GM19035 (cell line): Measurements from ENCODE around the gene SLC25A29.
"Not testable (repeated sequence)": the region's sequence is repeated elsewhere in the genome, so short reads cannot be mapped to it uniquely, and the experiment has no call there.

ENCODE experiments used
- ATAC-seq: cut with Tn5 transposase; IDR thresholded peaks from one replicate; pipeline ENCODE4 v1.9.1; 2021; ENCODE audit not compliant: unreplicated experiment

SLC25A29 gene

DNA sequence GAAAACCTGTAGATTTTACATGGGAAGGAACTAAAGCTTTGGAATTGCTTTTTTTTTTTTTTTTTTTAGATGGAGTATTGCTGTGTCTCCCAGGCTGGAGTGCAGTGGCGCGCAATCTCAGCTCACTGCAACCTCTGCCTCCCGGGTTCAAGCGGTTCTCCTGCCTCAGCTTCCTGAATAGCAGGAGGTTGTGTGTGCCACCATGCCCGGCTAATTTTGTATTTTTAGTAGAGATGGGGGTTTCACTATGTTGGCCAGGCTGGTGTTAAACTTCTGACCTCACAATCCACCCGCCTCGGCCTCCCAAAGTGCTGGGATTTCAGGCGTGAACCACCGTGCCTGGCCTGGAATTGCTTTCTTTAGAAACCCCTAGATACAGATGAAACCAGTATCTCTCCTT is 22.8 kb downstream of the SLC25A29 start:
- not testable (repeated sequence) for ATAC-seq

DNA sequence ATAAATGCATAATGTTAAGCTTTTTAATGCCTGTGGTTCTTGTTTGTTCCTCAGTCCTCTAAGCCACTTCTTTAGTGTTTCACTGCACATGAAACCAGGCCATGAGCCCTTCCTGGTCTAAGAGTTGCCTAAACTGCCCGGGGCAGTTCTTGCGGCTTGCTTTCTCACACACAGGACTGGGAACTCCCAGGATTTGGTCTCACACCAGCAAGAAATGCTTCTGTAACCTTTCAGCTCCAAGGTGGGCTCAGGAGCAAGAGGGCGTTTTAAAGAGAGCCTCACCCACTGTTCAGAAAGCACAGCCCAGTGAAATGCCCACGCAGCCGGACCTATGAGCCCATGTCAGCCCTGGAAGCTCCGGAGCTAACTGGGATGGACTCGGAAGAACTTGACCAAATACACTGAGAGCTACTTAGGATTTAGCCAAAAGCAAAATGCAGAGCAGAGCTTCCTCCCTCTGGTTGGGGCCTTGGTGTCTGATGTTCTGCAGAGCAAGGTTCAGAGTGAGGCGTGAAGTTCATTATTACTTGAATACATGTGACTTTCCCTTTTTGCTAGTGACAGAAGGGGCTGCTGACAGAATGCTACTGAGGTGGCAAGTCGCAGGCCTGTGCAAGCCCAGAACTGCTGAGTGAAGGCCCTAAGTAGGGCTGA is 23.4 kb downstream of the SLC25A29 start:
- ATAC-seq: no peak

DNA sequence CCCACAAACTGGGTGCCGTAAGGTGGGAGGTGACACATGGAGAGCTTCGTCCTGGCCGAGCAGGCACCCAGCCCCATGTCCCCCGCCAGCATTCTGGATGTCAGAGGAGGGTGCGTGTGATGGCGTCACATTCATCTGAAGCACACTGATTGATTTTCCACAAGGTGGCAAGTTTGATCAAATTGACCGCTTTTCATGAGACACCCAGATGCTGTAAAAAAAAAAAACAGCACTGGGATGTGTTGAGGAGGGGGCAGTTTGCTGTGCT is 24.2 kb downstream of the SLC25A29 start:
- no peak for ATAC-seq

DNA sequence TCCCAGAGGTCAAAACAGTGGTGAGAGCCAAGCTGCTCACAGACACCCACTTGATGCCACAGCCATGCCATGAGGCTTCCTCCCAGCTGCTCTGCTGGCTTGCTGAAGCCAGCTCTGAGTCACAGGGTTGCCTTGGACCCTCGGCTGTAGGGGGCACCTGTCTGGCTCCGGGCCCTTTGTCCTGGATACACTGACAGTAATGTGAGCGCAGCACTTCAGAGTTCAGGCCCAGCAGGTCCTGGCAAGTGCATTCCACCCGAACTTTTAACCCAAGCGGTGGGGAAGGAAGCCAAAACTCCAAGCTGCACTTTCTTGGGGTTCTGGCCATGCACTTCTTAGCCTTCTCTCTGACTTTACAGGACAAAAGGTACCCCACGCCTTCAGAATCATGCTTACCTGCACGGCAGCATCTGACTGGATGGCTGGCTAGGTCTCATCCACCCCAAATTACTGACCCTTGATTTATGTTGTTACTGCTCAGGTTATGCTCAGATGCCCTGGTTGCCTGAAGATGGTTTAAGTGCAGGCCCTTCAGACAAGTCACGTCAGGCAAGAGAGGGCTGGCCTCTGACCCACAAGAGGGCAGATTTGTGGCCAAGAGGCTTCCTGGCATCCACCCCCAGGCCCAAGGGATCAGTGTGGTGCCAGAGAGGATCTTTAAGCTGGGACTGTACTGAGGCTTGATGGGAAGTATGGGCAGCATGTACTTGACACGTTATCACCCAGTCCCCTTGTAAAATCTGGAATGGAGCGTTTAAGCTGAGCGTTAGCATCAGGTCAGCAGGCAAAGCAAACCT is 24.8 kb downstream of the SLC25A29 start:
- no peak for ATAC-seq

DNA sequence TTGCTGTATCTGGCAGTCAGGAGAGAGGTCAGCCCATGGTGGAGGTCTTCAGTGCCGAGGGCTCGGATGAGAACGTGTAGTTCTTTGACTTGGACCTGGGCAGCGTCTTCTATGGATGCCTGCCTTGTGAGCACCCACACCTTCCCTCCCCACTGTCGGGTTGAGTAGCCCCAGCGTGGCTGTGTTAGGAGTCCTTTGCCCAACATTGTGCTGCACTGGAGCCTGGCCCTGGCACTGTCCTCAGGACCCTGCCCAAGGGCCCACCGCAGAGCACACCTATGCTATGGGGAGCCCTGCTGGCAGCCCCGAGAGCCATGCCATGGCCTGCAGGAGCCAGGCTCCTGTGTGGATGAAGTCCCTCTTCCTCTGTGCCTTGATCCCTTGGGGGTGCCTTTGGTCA is 26.7 kb downstream of the SLC25A29 start:
- no peak for ATAC-seq

DNA sequence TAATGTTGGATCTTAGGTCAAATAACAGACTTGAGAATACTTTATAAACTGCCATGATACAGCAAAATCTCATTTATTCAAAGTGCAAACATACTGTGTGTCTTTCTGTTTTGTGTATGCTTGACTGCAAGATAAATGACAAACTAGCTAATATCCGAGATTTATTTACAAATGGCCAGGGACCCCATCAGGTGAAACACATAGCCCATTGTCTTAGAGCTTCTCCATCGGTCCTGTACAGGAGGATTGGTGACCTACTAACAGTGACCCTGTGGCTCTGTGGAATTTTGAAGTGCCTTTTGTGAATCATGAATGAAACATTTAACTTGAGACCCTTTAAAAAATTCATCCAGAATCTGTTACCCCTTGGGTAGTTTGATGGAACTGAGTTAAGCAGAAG is 27.1 kb downstream of the SLC25A29 start:
- no peak for ATAC-seq

DNA sequence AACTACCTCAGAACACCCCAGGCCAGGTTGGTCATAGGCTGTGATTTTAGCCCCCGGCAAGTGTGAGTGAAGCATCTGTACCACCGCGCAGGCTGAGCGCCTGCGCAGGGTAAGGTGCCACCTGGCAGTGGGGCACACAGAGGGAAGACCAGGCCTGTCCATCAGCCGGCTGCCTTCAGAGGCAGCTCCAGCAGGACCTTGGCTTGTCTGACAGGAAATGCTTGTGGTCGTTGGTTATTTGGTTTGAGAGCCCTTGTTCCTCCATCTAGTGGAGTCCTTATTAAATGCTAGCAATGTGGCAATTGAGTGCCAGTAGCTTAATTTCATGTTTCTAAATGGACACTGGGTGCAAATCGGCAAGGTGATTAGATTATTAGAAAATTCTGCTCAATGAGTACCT is 27.5 kb downstream of the SLC25A29 start:
- peak; percentile 61 for ATAC-seq

DNA sequence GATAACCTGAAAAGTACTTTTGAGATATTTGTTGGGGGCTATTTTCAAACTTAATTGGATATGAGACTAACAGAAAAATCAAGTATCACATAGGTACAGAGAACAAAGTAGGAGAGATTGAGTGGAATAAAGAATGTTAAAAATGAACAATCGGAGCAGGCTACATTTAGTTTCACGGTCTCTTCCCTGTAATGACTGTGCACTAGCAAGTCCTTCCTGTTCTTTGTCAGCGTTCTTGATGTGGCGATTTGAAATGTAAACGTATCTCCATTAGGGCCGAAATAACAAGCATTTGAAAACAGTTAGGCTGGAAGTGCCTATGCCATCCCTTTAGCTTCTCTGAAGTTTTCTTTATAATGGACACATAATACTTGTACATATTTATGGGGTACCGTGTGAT is 31.0 kb downstream of the SLC25A29 start:
- ATAC-seq: no peak

DNA sequence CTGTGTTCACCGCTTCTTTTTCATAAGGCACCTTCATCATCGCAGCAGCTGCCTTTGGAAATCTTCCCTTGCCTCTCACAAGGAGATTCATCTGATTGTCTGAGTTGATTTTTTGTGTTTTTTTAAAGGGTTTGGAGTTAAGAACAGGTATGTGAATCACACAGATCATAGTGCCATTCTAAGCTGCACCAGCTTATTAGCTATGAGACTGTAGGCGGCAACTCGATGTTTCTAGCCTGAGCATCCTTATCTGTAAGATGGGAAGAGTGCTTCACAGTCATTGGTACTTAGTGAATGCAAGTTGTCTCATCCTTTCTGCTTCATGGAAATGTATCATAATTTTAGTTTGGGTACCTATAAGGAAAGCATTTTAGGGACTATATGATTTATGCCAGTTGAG is 32.0 kb downstream of the SLC25A29 start:
- ATAC-seq: no peak

DNA sequence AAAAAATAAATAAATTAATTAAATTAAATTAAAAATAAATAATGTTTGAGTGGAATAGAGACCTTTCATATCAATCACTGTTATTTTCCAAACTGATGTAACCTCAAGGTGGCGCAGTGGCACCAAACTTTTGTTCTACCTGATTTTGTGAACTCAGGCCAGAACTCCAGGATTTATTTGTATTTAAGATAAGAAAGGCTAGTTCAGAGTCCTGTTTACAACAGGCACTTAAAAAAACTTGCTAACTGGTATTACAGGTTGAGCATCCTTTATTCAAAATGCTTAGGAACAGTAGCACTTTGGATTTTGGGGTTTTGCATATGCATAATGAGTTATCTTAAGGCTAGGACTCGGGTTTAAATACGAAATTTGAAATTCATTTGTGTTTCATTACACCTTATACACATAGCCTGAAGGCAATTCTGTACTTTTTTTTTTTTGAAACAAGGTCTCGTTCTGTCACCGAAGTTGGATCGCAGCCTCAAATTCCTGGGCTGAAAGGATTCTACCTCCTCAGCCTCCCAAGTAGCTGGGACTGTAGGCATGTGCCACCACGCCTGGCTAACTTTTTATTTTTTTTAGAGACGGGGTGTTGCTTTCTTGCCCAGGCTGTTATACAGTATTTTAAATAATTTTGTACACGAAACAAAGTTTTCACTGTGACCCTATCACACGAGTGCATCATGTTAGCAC is 34.9 kb downstream of the SLC25A29 start:
- ATAC-seq: no peak

DNA sequence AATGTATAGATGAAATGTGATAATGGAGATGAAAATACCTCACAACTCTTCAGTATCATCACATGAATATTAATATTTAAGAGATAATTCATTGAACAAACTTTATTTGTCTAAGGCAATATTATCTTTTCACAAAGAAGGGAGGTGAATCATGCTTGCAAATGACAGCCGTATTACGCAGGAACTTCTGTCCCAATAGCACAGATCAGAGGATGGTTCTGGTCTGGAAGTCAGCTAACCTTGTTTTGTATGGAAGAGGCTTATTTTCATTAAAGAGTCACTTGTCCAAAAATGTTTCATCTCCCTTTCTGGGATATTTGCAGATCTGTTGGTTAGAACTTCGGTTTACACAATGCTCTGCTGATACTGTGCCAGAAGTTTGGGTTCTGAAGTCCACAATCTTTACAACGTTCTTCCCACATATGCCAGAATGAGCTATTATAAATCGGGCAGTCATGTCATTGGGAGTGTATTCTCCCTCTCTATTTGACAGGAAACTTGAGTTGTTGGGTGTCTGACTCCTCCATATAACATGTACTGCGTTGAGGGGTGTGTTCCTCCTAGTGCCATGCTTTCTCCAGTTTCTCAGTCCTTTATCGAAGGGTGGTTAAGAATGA is 37.5 kb downstream of the SLC25A29 start:
- ATAC-seq: no peak

DNA sequence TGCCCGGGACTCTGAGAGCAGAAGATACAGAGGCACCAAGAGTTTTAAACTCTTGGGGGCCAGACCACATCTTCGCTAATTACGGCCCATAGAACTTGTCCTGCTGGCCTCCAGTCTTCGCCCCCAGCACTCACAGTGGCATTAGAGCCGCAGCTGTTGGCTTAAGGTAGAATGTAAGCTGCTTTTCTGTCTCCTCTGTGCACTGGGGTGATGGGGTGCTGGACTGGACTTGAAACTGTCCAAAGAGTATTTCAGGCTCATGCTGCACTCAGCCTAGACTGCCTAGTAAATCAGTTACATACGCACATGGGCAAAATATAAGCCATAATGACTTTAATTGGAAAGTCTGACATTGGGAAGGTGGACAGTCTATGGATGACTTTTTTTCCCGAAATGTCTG is 38.3 kb downstream of the SLC25A29 start:
- no peak for ATAC-seq

DNA sequence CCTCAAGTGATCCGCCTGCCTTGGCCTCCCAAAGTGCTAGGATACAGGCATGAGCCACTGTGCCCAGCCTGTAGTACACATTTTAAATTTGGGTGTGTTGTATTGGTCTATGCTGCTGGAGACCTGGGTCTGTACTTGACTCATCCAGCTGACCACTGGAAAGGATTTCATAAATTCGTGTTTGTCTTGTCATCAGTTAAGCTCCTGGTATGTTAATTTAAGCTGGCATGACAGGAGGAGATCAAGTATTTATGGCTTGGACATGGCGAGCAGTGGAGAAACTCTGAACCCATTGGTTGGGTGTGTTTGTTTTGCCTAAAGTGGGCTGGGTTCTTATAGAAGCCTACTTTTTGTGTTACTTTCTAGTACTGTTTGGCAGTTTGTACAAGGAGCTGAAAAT is 43.1 kb downstream of the SLC25A29 start:
- no peak for ATAC-seq

DNA sequence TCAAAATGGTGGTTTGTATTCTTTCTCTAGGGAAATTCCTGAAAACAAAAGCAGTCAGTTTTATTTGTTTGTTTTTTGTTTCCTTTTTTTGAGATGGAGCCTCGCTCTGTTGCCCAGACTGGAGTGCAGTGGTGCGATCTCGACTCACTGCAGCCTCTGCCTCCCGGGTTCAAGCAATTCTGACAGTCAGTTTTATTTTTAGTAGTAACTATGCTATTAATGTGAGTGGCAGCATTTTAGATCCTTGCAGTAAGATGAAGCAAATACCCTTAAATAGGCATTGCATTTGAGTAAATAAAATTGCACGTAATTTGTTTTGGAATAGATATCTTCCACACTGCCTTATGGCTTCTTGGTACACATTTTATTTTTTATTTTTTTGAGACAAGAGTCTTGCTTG is 43.7 kb downstream of the SLC25A29 start:
- ATAC-seq: no peak

DNA sequence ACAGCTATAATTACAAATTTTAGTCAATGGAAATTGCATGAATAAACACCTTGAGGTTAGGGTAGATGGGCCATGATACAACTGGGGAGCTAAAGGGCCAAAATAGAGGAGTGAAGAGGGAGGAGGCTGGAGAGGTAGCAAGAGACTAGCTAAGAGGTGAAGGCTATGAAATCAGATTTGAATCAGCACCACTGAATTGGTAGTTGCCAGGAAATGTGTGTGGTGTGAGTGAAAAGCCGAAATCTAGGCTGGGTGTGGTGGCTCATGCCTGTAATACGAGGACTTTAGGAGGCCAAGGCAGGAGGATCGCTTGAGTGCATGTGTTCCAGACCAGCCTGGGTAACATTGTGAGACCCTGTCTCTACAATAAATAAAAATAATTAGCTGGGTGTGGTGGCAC is 44.6 kb downstream of the SLC25A29 start:
- no peak for ATAC-seq

DNA sequence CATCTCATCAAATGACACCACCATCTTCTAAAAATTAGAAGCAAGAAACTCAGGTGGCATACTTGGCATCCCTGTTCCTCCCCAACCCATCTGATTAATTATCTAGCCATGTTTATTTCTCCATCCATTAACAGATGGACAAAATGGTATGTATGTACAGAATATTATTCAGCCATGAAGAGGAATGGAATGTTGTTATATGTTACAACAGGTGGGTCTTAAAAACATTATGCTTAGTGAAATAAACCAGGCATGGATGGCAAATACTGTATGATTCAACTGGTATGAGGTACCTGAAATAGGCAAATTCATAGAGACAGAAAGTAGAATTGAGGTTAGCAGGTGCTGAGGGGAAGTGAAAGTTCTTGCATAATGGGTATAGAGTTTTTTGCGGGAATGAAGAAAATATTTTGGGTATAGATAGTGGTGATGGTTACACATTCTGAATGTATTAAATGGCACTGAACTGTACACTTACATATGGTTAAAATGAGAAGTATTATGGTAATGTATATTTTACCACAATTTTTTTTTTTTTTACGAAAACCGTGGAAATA is 49.8 kb downstream of the SLC25A29 start:
- ATAC-seq: peak; percentile 66

DNA sequence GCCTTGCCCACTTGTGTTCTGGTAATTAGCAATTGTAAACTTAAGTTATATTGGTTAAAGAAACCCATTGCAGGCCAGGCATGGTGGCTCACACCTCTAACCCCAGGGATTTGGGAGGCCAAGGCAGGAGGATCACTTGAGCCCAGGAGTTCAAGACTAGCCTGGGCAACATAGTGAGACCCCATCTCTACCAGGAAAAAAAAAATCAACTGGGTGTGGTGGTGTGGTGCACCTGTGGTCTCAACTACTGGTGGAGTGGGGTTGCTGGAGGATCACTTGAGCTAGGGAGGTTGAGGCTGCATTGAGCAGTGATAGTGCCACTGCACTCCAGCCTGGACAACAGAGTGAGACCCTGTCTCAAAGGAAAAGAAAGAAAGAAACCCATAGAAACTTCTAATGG is 53.6 kb downstream of the SLC25A29 start:
- ATAC-seq: no peak

DNA sequence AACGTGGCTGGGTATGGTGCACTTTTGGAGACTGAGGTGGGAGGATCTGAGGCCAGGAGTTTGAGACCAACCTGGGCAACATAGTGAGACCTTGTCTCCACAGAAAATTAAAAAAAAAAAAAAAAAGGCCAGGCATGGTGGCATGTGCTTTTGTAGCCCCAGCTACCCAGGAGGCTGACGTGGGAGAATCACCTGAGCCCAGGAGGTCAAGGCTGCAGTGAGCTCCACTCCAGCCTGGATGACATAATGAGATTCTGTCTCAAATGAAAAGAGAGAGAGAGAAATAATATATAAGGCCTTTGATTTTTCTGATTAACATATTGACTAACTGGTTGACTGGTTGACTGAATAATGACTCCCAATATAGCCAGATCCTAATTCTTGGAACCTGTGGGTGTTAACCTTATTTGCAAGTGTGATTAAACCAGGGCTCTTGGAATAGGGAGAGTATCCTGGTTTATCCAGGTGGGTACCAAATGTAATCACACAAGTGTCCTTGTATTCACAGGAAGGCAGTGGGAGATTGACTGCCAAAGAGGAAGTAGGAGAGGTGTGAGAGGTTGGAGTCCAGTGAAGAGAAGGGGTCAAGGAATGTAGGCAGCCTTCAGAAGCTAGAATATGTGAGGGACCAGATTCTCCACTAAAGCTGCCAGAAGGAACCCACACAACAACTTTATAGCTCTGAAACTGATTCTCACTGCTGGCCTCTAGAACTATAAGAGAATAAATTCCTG is 55.3 kb downstream of the SLC25A29 start:
- ATAC-seq: no peak

DNA sequence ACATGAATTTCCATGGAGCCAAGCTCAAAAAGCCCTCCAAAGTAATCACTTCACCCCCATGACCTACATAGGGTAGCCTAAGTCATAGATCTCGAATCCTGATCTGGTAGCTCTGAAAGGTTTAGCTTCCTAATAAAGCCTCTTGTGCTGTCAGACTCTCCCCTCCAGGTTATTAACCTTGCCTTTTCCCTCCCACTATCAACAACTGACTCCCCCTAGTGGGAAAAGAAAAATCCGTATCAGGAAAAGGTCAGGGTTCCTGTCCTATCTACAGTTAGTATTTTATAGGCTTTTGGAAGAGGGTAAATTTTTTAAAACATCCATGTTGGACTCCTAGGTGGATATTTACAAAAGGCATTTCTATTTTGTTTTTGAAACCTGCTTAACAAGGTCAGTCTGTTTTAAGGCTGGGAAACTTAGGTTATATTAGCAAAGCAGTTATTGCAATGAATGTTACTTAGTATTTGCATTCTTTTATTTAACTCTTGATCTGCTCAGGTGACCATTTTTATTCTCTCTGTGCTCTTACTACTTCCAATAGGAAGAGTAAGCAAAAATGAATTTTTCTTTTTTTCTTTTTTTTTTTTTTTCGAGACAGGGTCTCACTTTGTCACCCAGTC is 59.3 kb downstream of the SLC25A29 start:
- ATAC-seq: no peak

DNA sequence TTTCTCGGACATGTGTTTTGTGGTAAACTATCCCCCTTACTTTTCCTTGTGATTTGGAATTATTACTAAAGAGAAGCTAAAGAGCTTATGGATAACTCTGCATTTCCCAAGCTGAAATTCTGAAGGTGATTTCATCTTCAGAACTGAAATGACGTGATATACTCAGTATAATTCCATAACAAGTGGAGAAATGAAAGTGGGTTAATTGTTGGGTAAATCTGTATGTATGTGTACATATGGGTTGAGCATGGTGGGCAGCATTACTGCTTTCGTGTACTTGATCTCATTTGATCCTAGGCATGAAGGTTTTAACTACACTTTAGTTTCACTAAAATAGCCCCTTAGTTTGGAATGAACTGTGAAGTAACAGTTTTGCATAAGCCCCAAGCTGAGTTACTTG is 63.2 kb downstream of the SLC25A29 start:
- no peak for ATAC-seq

DNA sequence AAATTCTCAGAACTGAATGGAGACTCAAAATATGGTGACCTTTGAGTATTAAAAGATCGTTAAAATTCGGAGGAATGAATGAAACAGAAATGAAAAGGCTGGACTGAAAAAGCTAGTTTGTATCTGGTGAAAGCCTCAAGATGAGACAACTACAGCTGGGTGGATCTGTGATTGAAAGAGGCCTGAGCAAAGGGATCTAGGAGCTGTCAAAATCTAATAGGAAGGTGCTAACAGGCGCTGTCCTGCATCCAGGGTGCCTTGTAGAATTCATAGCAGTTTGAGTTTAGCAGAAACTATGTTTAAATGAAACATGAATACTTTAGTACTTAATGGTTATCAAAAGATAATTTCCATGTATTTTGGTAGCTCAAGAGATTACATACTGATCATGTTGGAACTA is 65.0 kb downstream of the SLC25A29 start:
- no peak for ATAC-seq
